Activated CD8-positive, alpha-beta memory T cell treated with anti-CD3 and anti-CD28 coated beads for 48 hours (primary cell): ENCODE data around the gene TMEM139.

Source experiments
- DNase-seq, 3 experiments: peaks; one replicate each; pipeline ENCODE4 v3.0.0-alpha.2; 2020; ENCODE audit warnings: low read depth in 2 of 3, low spot score in 2 of 3

TMEM139 gene

DNA sequence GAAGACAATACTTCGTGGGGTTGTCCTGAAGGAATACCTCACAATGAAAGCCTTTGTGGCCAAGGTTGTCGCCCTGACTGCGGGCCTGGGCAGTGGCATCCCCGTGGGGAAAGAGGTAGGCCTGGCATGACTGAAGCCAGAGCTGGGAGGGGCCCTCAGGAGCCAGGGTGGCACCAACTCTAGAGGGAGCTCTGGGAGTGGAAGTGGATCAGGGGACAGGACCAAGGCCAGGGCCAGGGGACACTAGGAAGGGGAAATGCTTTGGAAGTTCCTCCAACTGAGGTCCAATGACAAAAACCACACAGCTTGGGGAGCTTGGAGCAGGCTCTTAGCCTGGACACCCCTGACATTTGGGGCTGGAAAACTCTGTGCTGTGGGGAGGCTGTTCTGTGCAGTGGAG is 37.0 kb downstream of the TMEM139 start:
- DNase-seq: no peak

DNA sequence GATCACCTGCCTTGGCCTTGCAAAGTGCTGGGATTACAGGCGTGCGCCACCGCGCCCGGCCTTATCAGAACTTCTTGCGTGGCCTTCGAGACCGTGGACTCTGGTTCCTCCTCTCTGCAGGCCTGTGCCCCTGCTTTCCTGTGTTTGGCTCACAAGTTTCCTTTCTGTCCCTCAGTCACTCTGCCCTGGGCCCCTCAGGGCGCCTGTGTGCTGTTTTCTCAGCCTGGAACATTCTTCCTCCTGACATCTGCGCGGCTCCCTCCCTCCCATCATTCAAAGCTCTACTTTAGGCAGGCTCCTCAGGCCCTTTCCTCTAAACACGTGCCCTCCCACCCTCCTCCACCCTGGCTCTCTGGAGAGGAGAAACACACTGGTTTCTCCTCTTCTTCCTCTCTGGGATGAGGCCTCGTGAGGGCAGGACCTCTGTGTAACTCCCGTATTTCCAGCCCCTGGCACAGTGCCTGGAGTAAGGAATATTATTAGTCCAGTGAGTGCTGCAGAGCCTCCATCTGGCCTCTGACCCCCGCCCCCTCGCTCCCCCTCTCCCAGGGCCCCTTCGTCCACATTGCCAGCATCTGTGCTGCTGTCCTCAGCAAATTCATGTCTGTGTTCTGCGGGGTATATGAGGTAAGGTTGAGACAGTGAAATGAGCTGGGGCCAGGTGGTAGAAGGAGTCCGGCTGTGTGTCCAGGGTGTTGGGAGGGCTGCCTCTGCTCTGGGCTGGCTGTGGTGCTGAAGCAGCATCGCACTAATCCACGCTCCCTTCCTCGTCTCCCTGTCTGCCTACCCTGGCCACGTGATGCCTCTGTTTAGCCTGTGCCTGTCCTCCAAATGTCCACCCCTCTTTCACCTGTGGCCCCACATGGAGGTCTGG is 38.2 kb downstream of the TMEM139 start:
- no peak for DNase-seq

DNA sequence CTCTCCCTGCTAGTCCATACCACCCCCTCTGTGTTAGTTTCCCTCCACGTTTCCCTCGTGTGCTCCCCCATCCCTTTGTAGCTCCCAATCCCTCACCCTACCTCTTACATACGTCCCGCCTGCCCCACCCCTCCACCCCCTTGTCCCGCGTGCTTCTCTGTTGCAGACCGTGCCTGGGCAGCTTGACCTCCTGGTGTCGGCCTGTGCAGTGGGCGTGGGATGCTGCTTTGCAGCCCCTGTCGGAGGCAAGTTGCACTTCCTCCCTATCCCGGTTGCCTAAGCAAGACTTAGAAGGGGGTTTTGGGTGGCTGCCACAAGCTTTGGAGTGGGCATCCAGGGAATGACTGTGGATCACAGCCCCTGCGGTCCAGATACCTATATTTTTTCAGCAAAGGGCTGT is 38.9 kb downstream of the TMEM139 start:
- DNase-seq: no peak

DNA sequence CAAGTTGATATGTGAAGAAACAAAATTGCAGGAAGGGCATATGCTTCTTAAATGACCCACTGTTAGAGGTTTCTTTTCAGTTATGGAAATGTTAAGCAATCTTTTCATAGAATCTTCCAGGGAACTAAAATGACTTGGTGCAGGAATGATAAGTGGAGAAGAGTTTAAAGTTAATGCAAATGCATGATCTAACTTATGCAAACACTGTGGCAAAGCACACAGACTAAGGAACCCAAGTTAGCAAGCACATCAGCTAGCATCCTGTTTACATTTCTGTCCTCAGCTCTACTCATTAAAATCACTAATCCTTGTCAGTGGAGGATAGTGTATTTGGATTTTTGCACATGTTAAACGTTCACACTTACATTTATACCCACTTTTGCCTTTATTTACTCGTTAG is 40.5 kb downstream of the TMEM139 start:
- DNase-seq: no peak

DNA sequence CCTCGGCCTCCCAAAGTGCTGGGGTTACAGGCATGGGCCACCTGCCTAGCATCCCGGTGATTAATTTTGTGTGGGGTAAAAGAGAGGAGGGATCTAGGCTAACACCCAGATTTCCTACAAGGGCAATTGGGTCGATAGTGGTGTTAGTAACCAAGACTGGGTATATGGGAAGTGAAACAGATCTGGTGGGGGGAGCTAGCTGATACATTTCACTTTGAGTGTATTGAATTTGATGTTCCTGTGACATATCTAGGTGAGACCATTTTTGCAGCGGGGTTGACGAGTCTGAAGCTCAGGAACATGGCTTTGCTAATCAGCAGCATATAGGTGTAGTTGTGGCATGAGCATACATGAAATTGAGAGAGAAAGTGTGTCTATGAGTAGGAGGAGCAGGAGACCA is 43.1 kb downstream of the TMEM139 start:
- DNase-seq: no peak

DNA sequence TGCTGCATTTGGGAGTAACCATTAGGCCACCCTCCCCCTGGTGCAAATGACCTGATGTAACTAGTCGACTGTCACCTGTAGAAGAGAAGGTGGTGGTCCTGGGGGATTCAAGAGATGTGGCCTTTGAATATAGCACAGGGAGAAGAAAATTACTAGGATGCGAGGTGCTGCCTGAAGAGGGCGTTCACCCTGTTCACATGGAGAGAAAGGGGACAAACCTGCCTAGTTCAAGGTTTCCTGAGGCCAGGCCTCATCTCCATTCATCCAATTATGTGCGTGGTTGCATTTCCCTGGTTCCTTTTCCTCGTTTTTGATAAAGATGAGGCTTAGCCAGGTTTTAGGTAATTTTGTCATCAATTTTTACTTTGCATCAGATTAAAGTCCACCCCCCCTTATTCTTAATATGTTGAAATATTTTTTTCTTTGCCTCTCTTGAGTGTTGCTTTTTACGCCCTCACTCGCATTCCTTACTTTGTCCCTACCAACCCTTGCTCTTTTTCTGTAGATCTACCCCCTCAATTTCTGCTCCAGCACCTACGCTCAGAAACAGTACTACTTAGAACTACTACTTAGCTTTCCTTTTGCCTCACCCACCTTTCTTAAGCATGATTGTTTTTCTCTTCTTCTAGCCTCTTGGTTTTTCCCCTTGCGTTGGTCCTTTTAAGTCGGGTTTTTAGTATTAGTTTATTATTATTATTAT is 44.9 kb downstream of the TMEM139 start:
- DNase-seq: no peak

DNA sequence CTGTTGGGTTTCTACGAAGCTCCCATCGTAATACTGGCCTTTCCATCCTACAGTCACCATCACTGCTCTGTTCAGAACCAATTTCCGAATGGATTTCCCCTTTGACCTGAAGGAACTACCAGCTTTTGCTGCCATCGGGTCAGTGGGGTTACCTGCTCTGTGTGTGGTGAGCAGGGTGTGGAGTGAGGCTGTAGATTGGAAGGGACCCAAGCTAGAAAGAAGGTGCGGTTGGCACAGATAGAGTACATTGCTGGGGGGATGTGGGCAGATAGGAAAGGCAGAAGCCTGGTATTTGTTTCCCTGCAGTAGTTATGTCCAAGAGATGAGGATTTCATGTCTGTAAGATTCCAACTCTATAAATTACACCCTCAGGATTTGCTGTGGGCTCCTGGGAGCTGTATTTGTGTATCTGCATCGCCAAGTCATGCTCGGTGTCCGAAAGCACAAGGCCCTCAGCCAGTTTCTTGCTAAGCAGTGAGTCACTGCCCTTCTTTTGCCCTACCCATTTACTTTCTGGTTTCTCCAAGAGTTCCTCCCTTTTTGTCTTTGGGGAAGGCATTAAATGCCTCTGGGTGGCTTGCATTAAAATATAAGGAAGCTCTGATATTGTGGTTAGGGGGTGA is 46.5 kb downstream of the TMEM139 start:
- DNase-seq: no peak

DNA sequence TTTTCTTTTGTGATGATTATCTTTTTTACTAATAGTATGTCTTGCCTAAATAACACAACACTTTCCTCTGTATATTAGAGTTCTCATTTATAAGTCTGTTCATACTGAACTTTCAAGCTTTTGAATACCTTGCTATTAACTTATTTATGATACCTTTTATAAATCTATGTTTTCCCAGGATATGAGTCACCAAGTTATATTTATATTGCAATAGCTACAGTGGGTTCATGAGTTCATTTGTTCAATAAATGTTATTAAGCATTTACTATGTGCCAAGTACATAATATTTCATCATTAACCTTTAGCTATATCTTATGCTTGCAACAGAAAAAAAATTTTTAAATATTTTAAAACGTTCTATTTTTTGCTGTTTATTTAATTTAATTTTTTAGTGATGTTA is 49.5 kb downstream of the TMEM139 start:
- no peak for DNase-seq

DNA sequence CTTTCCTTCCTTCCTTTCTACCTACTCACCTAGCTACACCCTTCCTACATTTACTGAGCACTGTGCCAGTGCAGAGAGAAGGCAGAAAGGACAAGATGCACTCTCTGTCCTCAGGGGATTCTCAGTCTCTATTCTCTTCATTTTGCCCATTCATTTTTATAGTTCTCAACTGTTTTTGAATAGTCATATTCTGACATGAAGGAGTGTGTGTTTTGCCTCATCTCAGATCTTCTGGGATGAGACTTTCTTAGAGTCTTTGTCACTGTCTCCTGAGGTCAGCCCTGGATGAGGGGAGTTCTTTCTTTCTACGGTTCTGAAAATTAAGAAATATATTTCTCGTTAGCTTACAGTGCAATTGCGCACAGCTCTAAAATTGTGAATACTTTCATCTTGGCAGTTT is 52.5 kb downstream of the TMEM139 start:
- DNase-seq: no peak
